BJ (cell line): ENCODE measurements around the gene VOPP1. TPM values are rescaled to one million over a fixed set of nuclear protein-coding genes. Genes with fewer than 3 reads are reported as not detected.

Experiments
- CTCF ChIA-PET: fragments of 350-600 bp; formaldehyde crosslinking; extraction: SDS; loops from one replicate; lab custom pipeline; 2021; ENCODE audit warnings: antibody characterized with exemption, inconsistent platforms; lab: Yijun Ruan, JAX
- POLR2A ChIA-PET: fragments of 300-600 bp; sonication (Branson Sonifier 250); formaldehyde crosslinking; extraction: SDS; loops from one replicate; lab custom pipeline; 2021; ENCODE audit warnings: antibody characterized with exemption; lab: Charles Lee
- DNase-seq: peaks from one replicate; pipeline ENCODE4 v3.0.0-alpha.2; 2011; ENCODE audit warnings: low read depth
- H3K27me3 ChIP-seq: 2 replicates; pipeline ENCODE4 v1.6.0; 2011; ENCODE audit warnings: low read length; ENCODE audit not compliant: control insufficient read depth, insufficient read depth
- H3K36me3 ChIP-seq: 2 replicates; pipeline ENCODE4 v1.5.1; 2011; ENCODE audit warnings: low read length; ENCODE audit not compliant: control insufficient read depth, insufficient read depth
- H3K4me3 ChIP-seq: 2 replicates; pipeline ENCODE4 v1.5.1; 2011; ENCODE audit warnings: low read depth, mild to moderate bottlenecking, control low read depth, low read length
- polyA plus RNA-seq: library from polyadenylated mRNA; depleted of rRNA; stranded (reverse); fragments of >200 nt; gene quantifications from 2 replicates; pipeline ENCODE4 v1.2.3, GENCODE V29; 2011
- TF ChIP-seq, protein P1 (sequence below): IDR thresholded peaks from 2 replicates; pipeline ENCODE4 v1.5.1; 2011; ENCODE audit warnings: low read depth, mild to moderate bottlenecking, control low read depth, inconsistent platforms, low read length, moderate library complexity; ENCODE audit not compliant: insufficient read depth

Gene VOPP1
- polyA plus RNA-seq, 1 experiment = 83.7 TPM

DNA sequence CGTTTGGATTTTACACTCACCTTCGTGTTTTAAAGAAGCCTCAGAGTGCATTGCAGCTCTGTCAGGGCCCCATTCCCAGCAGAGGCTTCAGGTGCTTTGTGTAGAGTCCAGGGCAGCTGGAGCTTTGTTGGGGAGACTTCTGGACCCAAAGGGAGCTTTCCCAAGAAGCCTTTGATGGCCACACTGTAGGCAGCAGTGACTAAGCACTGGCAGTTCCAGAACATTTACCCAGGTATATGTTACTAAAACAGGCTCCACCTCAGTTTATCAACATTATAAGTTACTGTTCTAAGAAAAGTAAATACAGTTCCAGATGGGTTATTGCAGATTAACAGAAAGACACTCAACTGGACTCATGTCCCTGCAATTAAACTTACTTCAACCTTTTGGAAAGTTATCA, 140.4 kb downstream of the VOPP1 start:
- POLR2A ChIA-PET = no interaction called here
- H3K27me3 ChIP-seq = no peaks in the 10 kb centered on the region
- DNase-seq = no peak
- H3K4me3 ChIP-seq = no peak overlapping the region
- H3K36me3 ChIP-seq = no peaks in the 10 kb centered on the region; the same call in 1 of the 2 replicates
- CTCF ChIA-PET = interaction anchor here (0.8 to 3.1 kb wide), 2 partner anchors 11 to 166 kb away, joined by 4 to 16 read pairs; no protein-coding TSS in a partner anchor
- TF ChIP-seq, protein P1, sequence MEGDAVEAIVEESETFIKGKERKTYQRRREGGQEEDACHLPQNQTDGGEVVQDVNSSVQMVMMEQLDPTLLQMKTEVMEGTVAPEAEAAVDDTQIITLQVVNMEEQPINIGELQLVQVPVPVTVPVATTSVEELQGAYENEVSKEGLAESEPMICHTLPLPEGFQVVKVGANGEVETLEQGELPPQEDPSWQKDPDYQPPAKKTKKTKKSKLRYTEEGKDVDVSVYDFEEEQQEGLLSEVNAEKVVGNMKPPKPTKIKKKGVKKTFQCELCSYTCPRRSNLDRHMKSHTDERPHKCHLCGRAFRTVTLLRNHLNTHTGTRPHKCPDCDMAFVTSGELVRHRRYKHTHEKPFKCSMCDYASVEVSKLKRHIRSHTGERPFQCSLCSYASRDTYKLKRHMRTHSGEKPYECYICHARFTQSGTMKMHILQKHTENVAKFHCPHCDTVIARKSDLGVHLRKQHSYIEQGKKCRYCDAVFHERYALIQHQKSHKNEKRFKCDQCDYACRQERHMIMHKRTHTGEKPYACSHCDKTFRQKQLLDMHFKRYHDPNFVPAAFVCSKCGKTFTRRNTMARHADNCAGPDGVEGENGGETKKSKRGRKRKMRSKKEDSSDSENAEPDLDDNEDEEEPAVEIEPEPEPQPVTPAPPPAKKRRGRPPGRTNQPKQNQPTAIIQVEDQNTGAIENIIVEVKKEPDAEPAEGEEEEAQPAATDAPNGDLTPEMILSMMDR = no peak

DNA sequence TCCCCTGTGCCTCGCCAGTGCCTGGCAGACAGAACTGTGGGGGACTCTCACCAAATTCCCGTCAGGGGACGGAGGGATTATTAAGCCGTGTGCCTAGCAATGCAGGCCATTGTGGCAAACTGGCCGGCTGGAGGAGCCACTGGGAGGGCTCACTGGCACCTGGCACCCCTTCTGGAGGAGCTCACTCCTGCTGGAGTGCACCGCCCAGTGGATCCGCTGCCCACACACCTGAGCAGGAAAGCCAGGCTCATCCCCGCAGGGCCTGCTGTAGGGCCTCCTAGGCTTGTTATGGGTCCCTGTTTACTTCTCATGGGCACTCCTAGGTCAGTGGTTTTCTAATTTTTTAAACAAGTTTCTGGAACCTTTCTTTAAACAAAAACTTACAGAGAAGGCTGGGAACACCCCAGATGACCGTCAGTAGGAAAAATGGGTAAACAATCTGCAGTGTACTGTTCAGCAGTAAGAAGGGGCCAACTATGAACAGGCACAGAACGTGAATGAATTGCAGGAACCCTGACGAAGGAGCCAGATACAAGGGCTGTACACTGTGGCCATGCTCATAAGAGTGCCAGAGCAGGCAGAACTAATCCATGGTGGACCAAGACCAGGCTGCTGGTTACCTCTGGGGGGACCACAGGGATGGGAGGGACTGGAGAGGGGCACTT, 142.3 kb downstream of the VOPP1 start:
- DNase-seq = no peak
- CTCF ChIA-PET = interaction anchor here (0.6 to 3.5 kb wide), 4 partner anchors 13 to 168 kb away, joined by 3 to 8 read pairs (median 5); no protein-coding TSS in a partner anchor
- H3K4me3 ChIP-seq = no peak overlapping the region
- TF ChIP-seq, protein P1 = no peak
- peaks cover 7% of the 10 kb centered on the region for H3K36me3 ChIP-seq
- H3K27me3 ChIP-seq = no peaks in the 10 kb centered on the region
- POLR2A ChIA-PET = no interaction called here

DNA sequence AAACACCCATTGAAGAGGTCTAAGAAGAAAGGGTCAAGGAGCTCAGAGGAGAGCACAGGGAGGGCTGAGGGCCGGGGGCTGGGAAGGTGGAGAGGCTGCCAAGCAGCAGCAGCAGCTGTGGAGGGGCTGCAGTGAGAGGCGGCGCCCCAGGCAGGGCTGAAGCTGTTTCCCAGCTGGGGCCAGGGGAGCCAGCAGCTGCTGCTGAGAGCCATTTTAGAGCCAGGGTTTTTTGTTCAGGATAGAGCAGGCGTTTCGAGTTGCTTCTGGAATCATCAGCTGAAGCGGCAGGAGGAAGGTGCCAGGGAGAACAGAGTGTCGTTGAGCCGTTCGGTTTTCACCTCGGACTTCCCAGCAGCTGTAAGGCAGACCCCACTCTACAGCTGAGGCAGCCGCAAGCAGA, 144.5 kb downstream of the VOPP1 start:
- Histone ChIP-seq H3K4me3 (no peak overlapping the region), H3K36me3 (peaks cover 7% of the 10 kb centered on the region), H3K27me3 (no peaks in the 10 kb centered on the region; the same call in 1 of the 2 replicates)
- DNase-seq = no peak
- CTCF ChIA-PET = interaction anchor here (1.2 to 3.5 kb wide), 6 partner anchors 12 to 653 kb away, joined by 3 to 9 read pairs (median 6); no protein-coding TSS in a partner anchor
- POLR2A ChIA-PET = no interaction called here
- TF ChIP-seq, protein P1 = no peak

DNA sequence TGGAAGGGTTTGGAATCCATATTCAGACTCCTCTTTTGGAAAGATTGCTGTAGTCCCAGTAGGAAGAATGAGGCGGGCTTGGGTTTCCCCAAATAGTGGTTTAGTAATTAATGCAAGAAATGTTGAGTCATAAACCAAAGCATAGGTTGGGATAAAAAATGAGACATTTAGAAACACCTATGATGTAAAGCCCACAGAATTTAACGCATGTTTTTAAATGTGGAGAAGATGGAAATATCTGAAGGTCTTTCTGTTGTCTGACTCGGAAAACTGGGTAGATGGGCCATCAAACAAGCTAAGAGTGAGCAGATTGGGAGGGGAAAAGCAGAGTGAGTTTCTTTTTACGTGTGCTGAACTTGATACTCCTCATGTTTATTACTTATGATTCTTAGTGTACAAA, 145.0 kb downstream of the VOPP1 start:
- CTCF ChIA-PET = interaction anchor here (1.2 to 3.5 kb wide), 5 partner anchors 12 to 653 kb away, joined by 3 to 9 read pairs (median 4); no protein-coding TSS in a partner anchor
- H3K36me3 ChIP-seq = peaks cover 7% of the 10 kb centered on the region
- no peak for DNase-seq
- no peak overlapping the region for H3K4me3 ChIP-seq
- POLR2A ChIA-PET = no interaction called here
- TF ChIP-seq, protein P1 = no peak
- no peaks in the 10 kb centered on the region; the same call in 1 of the 2 replicates for H3K27me3 ChIP-seq

DNA sequence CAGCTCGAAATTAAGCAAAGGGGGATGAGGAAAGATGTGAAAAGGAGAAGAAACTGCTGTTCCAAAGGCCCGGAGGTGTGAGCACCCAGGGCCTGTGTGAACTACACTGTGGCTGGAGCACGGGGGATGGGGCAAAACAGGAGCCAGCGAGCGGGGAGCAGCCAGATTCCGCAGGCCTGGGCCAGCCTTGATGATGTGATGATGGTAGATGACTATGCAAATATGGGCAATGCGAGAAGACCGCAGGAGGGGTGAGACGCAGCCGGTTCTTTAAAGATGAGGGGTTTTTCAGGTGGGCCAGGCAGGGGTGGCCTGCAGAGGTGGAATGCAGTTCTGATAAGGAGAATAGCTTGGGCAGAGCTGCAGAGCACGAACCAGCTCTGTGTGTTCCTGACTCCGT, 145.6 kb downstream of the VOPP1 start:
- TF ChIP-seq, protein P1 = no peak
- peaks cover 7% of the 10 kb centered on the region for H3K36me3 ChIP-seq
- no peak for DNase-seq
- no peak overlapping the region for H3K4me3 ChIP-seq
- no peaks in the 10 kb centered on the region; the same call in 1 of the 2 replicates for H3K27me3 ChIP-seq
- ChIA-PET CTCF (interaction anchor here (1.2 to 1.4 kb wide), 3 partner anchors 11 to 17 kb away, joined by 4 read pairs; no protein-coding TSS in a partner anchor), POLR2A (no interaction called here)
